ENCODE measurements around the gene ACER1. TPM values are rescaled to one million over a fixed set of nuclear protein-coding genes. Genes with fewer than 3 reads are reported as not detected.
"Not testable (repeated sequence)": the region's sequence is repeated elsewhere in the genome, so short reads cannot be mapped to it uniquely, and the experiment has no call there.

Gene ACER1
- polyA plus RNA-seq, 1 donor (not counting 4 experiments of a cell fraction or from before 2014, with no cell fraction given) = 0.38 TPM

- Histone ChIP-seq H3K36me3 (ENCODE audit: control insufficient read depth in 2 of 2, extremely low read depth in 1 of 2, insufficient read depth in 2 of 2, low read length in 2 of 2) (no peaks in the 10 kb centered on the region), H3K4me3 (ENCODE audit: control insufficient read depth in 2 of 3, extremely low read depth in 1 of 3, insufficient read depth in 2 of 3, low read depth in 1 of 3, low read length in 3 of 3) (no peak overlapping the region), H2AFZ (ENCODE audit: control insufficient read depth, low read length) (no peak overlapping the region), H3K27me3 (ENCODE audit: control insufficient read depth, extremely low read depth, insufficient read depth, low read length) (no peaks in the 10 kb centered on the region), H3K9ac (ENCODE audit: control insufficient read depth, extremely low read depth, insufficient read depth, low read length) (no peak overlapping the region), H3K9me1 (ENCODE audit: control insufficient read depth, extremely low read depth, insufficient read depth, low read length) (no peaks in the 10 kb centered on the region), H3K79me2 (ENCODE audit: control insufficient read depth, insufficient read depth, low read length) (peaks cover 4% of the 10 kb centered on the region), H3K4me1 (ENCODE audit: control insufficient read depth, extremely low read depth, insufficient read depth, low read length) (no peaks in the 10 kb centered on the region), H3K9me3 (ENCODE audit: control insufficient read depth, low read depth, low read length) (no peaks in the 10 kb centered on the region), H3K4me2 (ENCODE audit: control insufficient read depth, extremely low read depth, insufficient read depth, low read depth, low read length) (no peak overlapping the region), H3K27ac (ENCODE audit: control insufficient read depth, insufficient read depth, low read length) (no peak overlapping the region), H4K20me1 (ENCODE audit: control insufficient read depth, extremely low read depth, insufficient read depth, low read length) (no peaks in the 10 kb centered on the region)
- dilution Hi-C loops (cut with MboI; ENCODE audit: extremely low pct_ligation_motif_present, low sequenced_read_pairs) = no loop called here
- no peak for TF ChIP-seq CTCF (optimal IDR thresholded peaks at IDR 0.05 in 1 of 3, IDR thresholded peaks at IDR 0.05 in 1 of 3, conservative IDR thresholded peaks at IDR 0.05 in 1 of 3; ENCODE audit: extremely low read depth in 1 of 3, insufficient read depth in 2 of 3, low read length in 3 of 3)
- TF ChIP-seq EZH2 (IDR thresholded peaks at IDR 0.05; ENCODE audit: low read length) = no peak
- DNase-seq (ENCODE audit: low read depth, low spot score) = no peak
- FAIRE-seq = no peak
These were observed 23.8 kb upstream of the ACER1 start for GRCh38 chr19:6357174-6357573.

DNA sequence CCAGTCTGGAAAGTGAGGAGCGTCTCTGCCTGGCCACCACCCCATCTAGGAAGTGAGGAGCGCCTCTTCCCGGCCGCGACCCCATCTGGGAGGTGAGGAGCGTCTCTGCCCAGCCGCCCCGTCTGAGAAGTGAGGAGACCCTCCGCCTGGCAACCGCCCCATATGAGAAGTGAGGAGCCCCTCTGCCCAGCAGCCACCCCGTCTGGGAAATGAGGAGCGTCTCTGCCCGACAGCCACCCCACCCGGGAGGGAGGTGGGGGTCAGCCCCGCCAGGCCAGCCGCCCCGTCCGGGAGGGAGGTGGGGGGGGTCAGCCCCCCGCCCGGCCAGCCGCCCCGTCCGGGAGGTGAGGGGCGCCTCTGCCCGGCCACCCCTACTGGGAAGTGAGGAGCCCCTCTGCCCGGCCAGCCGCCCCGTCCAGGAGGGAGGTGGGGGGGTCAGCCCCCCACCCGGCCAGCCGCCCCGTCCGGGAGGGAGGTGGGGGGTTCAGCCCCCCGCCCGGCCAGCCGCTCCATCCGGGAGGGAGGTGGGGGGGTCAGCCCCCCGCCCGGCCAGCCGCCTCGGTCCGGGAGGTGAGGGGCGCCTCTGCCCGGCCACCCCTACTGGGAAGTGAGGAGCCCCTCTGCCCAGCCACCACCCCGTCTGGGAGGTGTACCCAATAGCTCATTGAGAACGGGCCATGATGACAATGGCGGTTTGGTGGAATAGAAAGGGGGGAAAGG is 22.1 kb upstream of the ACER1 start:
- H3K27me3 ChIP-seq (ENCODE audit: control insufficient read depth, extremely low read depth, insufficient read depth, low read length); H3K9me3 ChIP-seq (ENCODE audit: control insufficient read depth, low read depth, low read length); H3K4me1 ChIP-seq (ENCODE audit: control insufficient read depth, extremely low read depth, insufficient read depth, low read length); H3K9me1 ChIP-seq (ENCODE audit: control insufficient read depth, extremely low read depth, insufficient read depth, low read length); H3K36me3 ChIP-seq (ENCODE audit: control insufficient read depth in 2 of 2, extremely low read depth in 1 of 2, insufficient read depth in 2 of 2, low read length in 2 of 2); H3K79me2 ChIP-seq (ENCODE audit: control insufficient read depth, insufficient read depth, low read length); H4K20me1 ChIP-seq (ENCODE audit: control insufficient read depth, extremely low read depth, insufficient read depth, low read length); DNase-seq (ENCODE audit: low read depth, low spot score); H3K4me2 ChIP-seq (ENCODE audit: control insufficient read depth, extremely low read depth, insufficient read depth, low read depth, low read length); H3K9ac ChIP-seq (ENCODE audit: control insufficient read depth, extremely low read depth, insufficient read depth, low read length); H3K4me3 ChIP-seq (ENCODE audit: control insufficient read depth in 2 of 3, extremely low read depth in 1 of 3, insufficient read depth in 2 of 3, low read depth in 1 of 3, low read length in 3 of 3); FAIRE-seq; dilution Hi-C loops (cut with MboI; ENCODE audit: extremely low pct_ligation_motif_present, low sequenced_read_pairs); H2AFZ ChIP-seq (ENCODE audit: control insufficient read depth, low read length); H3K27ac ChIP-seq (ENCODE audit: control insufficient read depth, insufficient read depth, low read length): not testable (repeated sequence)

Data from keratinocyte (primary cell).